OCI-LY1 (cell line): Measurements from ENCODE around the gene VPS4A.

Experiments used
- CTCF ChIP-seq: fragments of 200-600 bp; sonication (generic), shearing (Covaris generic); IDR thresholded peaks from 2 replicates; pipeline ENCODE4 v1.5.1; 2017; ENCODE audit warnings: mild to moderate bottlenecking, antibody characterized with exemption, low read length, moderate library complexity, mixed read lengths
- EZH2 ChIP-seq: fragments of 200-600 bp; sonication (generic), shearing (Covaris generic); IDR thresholded peaks from 2 replicates; pipeline ENCODE4 v1.8.0; 2017; ENCODE audit warnings: borderline replicate concordance, mixed run types, mild to moderate bottlenecking, antibody characterized with exemption, low read length, moderate library complexity, mixed read lengths

- TF ChIP-seq CTCF (no peak), EZH2 (no peak)
Measured at GRCh38 chr16:69298261-69298660, 12.9 kb upstream of the VPS4A start.
